Rectal smooth muscle tissue (tissue), 1 donor: ENCODE measurements around the gene FOXC1.

ENCODE experiments used
- H3K27ac ChIP-seq: one replicate; pipeline ENCODE4 v1.7.0; 2013; ENCODE audit warnings: low read depth, low read length, inconsistent platforms
- H3K27me3 ChIP-seq: one replicate; pipeline ENCODE4 v1.7.0; 2013; ENCODE audit warnings: low read length; ENCODE audit not compliant: control insufficient read depth, insufficient read depth
- H3K36me3 ChIP-seq: one replicate; pipeline ENCODE4 v1.7.0; 2013; ENCODE audit warnings: low read length; ENCODE audit not compliant: control insufficient read depth, insufficient read depth
- H3K4me1 ChIP-seq: one replicate; pipeline ENCODE4 v1.7.0; 2013; ENCODE audit warnings: low read length; ENCODE audit not compliant: control insufficient read depth, insufficient read depth
- H3K4me3 ChIP-seq: one replicate; pipeline ENCODE4 v1.7.0; 2013; ENCODE audit warnings: low read length
- H3K9ac ChIP-seq: one replicate; pipeline ENCODE4 v1.7.0; 2013; ENCODE audit warnings: low read length

Gene FOXC1

DNA sequence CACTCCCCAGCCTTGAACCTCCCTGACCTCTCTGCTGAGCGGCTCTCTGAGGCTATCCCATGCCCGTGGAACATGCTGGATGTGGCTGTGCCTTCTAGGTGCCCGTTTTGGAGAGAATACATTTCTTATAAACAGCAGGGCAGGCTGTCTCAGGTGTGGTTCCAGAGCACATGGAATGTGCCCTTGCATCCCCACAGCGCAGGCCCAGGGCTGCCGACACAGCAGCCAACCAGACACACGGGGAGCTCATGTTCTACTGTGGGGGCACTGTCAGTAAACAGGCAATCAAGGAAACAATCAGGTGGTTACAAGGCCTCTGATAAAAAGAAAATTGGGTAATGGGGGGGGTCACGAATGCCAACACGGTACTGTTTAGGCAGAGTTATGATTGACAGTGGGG lies 30.8 kb downstream of the FOXC1 start:
- no peaks in the 10 kb centered on the region for H3K27me3 ChIP-seq
- no peak overlapping the region for H3K9ac ChIP-seq
- H3K4me1 ChIP-seq = no peaks in the 10 kb centered on the region
- no peaks in the 10 kb centered on the region for H3K36me3 ChIP-seq
- no peak overlapping the region for H3K27ac ChIP-seq
- H3K4me3 ChIP-seq = no peak overlapping the region

GRCh38 chr6:1641343-1641885 lies 31.7 kb downstream of the FOXC1 start:
- H3K27me3 ChIP-seq = no peaks in the 10 kb centered on the region
- H3K36me3 ChIP-seq = no peaks in the 10 kb centered on the region
- H3K9ac ChIP-seq = no peak overlapping the region
- H3K4me3 ChIP-seq = no peak overlapping the region
- H3K27ac ChIP-seq = no peak overlapping the region
- H3K4me1 ChIP-seq = no peaks in the 10 kb centered on the region

- no peaks in the 10 kb centered on the region for H3K27me3 ChIP-seq
- no peak overlapping the region for H3K9ac ChIP-seq
- H3K36me3 ChIP-seq = no peaks in the 10 kb centered on the region
- H3K27ac ChIP-seq = no peak overlapping the region
- no peak overlapping the region for H3K4me3 ChIP-seq
- no peaks in the 10 kb centered on the region for H3K4me1 ChIP-seq
These were observed 33.4 kb downstream of the FOXC1 start for GRCh38 chr6:1643111-1643510.

GRCh38 chr6:1643830-1644445 lies 34.2 kb downstream of the FOXC1 start:
- H3K27me3 ChIP-seq = no peaks in the 10 kb centered on the region
- no peaks in the 10 kb centered on the region for H3K4me1 ChIP-seq
- H3K27ac ChIP-seq = no peak overlapping the region
- H3K9ac ChIP-seq = no peak overlapping the region
- H3K36me3 ChIP-seq = no peaks in the 10 kb centered on the region
- no peak overlapping the region for H3K4me3 ChIP-seq

DNA sequence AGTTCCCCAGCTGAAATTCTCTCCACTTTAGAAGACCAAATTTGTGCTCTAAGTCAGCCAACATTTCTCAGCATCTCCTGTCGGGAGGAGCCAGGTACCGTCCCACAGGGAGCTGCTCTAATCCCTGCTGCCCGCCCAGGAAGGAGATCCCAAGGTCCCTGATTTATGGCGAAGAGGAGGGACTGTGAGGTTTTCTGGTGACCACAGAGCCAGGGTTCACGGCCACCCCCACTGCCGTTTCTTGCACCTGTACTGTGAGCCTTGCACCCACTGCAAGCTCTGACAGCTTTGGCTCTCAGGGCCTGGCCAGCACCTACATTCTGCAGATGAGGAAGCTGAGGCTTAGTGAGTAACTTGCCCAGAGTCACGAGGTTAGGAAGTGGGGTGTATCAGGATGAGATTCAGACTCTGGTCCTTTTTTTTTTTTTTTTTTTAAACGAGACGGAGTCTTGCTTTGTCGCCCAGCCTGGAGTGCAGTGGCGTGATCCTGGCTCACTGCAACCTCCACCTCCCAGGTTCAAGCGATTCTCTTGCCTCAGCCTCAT lies 34.9 kb downstream of the FOXC1 start:
- no peak overlapping the region for H3K9ac ChIP-seq
- no peaks in the 10 kb centered on the region for H3K27me3 ChIP-seq
- H3K27ac ChIP-seq = no peak overlapping the region
- no peak overlapping the region for H3K4me3 ChIP-seq
- H3K4me1 ChIP-seq = no peaks in the 10 kb centered on the region
- H3K36me3 ChIP-seq = no peaks in the 10 kb centered on the region

DNA sequence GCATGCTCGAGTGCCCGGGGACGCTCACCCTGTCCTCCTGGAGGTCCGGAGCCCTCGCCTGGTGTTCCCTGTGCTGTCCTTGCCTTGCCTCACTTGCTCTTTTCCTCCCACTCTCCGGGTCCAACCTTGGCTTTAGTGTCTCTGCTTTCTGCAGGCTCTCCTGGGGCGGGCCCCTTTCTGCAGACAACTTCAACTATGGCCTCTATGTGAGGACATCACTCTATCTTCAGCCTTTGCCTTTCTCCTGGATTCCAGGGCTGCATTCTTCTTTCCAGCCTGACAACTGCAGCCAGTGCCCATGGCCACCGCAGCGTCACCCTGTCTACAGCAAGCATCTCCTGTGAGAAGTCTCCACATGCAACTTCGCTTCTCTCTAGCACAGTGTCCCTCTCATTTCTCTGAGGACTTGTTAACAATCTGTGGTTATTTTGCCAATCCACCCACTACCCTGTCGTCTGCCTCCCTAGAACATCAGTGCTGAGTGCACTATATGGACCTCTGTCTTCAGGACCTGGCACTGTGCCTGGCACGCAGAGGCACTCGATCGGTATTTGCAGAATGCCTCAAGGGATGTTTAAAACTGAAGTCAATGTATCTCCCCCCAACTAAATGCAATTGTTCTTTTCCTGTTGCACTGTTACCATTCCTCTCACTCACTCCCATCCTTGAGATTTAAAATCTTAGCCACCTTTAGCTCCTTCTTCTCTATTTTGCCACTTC lies 35.9 kb downstream of the FOXC1 start:
- no peak overlapping the region for H3K27ac ChIP-seq
- H3K9ac ChIP-seq = no peak overlapping the region
- H3K4me1 ChIP-seq = no peaks in the 10 kb centered on the region
- H3K4me3 ChIP-seq = no peak overlapping the region
- H3K27me3 ChIP-seq = no peaks in the 10 kb centered on the region
- no peaks in the 10 kb centered on the region for H3K36me3 ChIP-seq

DNA sequence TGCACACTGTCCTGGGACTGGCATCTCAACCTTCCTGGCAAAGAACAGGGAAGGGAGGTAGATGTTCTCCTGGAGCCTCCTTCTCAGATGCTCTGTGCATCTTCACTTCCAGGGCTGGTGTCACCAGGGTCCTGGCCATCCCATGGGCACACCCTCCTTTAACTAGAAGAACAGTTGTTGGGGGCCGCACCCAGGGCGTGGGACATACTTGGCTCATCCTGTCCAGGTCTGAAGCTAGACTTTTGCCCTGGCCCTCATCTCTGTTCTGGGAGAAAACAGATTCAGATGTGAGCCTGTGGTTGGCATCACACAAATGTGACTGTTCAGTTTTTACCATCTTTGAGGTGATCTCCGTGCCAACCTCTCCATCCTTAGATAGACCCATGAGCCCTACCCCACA lies 41.6 kb downstream of the FOXC1 start:
- Histone ChIP-seq H3K4me1 (no peaks in the 10 kb centered on the region), H3K27ac (no peak overlapping the region), H3K4me3 (no peak overlapping the region), H3K9ac (no peak overlapping the region), H3K27me3 (no peaks in the 10 kb centered on the region), H3K36me3 (no peaks in the 10 kb centered on the region)

DNA sequence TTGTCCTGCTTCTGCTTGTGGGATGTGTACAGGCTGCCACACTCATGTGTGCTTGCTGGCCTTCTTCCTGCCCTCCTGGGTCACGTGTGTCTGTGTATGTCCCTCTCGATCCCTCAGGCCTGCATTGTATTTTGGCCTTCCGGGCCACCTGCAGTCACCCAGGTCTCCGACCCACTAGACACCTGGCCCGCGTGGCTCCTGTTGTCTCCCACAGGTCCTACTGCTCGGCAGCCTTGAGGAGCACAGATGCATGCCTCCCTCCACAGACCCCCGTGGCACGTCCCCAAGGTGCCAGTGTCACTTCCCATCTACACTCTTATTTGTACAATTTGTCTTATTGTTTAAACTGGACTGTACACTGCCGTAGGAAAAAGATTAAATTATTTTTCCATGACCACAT lies 43.1 kb downstream of the FOXC1 start:
- H3K27ac ChIP-seq = no peak overlapping the region
- H3K4me1 ChIP-seq = no peaks in the 10 kb centered on the region
- H3K36me3 ChIP-seq = no peaks in the 10 kb centered on the region
- no peaks in the 10 kb centered on the region for H3K27me3 ChIP-seq
- H3K9ac ChIP-seq = no peak overlapping the region
- no peak overlapping the region for H3K4me3 ChIP-seq

DNA sequence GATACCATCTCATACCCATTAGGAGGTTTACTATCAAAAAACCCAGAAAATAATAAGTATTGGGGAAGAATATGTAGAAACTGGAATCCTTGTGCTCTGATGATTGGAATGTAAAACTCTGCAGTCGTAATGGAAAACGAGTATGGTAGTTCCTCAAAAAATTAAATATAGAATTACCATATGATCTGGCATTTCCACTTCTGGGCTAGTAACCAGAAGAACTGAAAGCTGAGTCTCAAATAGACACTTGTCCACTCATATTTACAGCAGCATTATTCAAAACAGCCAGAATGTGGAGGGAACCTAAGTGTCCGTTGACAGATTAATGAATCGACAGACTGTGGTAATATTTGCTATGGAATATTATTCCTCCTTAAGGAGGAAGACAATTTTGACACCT lies 44.3 kb downstream of the FOXC1 start:
- Histone ChIP-seq H3K27me3 (no peaks in the 10 kb centered on the region), H3K4me3 (no peak overlapping the region), H3K9ac (no peak overlapping the region), H3K27ac (no peak overlapping the region), H3K4me1 (no peaks in the 10 kb centered on the region), H3K36me3 (no peaks in the 10 kb centered on the region)

DNA sequence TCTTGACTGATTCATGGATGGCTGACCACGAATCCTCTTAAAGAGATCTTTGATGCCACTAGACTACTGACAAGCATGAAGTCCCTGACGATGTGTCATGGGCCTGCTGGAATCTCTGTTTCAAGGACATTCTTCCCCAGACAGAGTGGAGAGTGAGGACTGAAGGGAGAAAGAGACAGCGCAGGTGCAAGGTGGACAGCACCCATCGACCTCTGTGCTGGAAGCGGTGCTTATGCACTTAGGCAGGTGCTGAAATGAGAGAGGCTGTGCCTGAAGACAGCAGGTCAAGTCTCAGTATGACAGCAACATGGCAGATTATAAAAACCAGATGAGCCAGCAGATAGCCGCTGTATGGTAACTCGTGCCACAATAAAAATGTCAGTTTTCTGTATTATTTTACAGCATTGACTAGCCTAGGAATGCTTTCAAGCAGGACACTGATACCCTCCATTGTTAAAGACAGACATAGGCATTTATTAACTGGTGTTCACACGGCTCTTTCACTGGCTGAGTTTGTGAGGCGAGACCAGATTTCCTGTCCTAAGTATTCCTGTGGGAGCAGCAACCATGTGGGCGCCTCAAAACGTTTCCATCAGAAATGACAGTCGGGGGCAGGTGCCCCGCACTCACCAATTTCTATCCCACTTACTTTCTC lies 47.5 kb downstream of the FOXC1 start:
- no peak overlapping the region for H3K4me3 ChIP-seq
- no peak overlapping the region for H3K27ac ChIP-seq
- H3K9ac ChIP-seq = no peak overlapping the region
- H3K4me1 ChIP-seq = no peaks in the 10 kb centered on the region
- no peaks in the 10 kb centered on the region for H3K27me3 ChIP-seq
- H3K36me3 ChIP-seq = no peaks in the 10 kb centered on the region

DNA sequence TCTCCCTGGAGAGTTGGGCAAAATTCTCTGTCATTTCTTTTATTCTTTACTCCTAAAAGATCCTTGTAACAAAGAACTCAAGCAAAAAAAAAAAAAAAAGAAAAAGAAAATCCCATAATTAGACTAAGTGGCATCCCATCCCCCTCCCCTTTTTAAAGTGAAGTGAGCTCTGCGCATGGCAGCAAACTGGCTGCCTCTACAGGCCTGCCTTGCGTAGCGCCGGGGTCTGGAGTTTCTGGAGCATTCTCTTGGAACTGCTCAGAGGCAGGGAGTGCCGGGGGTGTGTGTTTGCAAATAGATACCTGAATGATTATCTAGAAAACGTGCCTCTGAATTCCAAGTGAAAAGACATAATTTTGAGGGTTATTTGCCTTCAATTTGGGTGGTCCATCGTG lies 48.1 kb downstream of the FOXC1 start:
- no peak overlapping the region for H3K27ac ChIP-seq
- no peak overlapping the region for H3K9ac ChIP-seq
- H3K27me3 ChIP-seq = no peaks in the 10 kb centered on the region
- H3K4me3 ChIP-seq = no peak overlapping the region
- H3K36me3 ChIP-seq = no peaks in the 10 kb centered on the region
- no peaks in the 10 kb centered on the region for H3K4me1 ChIP-seq

- no peaks in the 10 kb centered on the region for H3K36me3 ChIP-seq
- no peaks in the 10 kb centered on the region for H3K27me3 ChIP-seq
- H3K27ac ChIP-seq = no peak overlapping the region
- no peaks in the 10 kb centered on the region for H3K4me1 ChIP-seq
- no peak overlapping the region for H3K9ac ChIP-seq
- H3K4me3 ChIP-seq = no peak overlapping the region
These were observed 48.7 kb downstream of the FOXC1 start for GRCh38 chr6:1658212-1659005.
